Measurements from ENCODE around the gene CHD5.

Gene CHD5

GRCh38 chr1:6130596-6130995 lies 49.5 kb downstream of the CHD5 start:
- no peak for DNase-seq (ENCODE audit: low spot score)

DNA sequence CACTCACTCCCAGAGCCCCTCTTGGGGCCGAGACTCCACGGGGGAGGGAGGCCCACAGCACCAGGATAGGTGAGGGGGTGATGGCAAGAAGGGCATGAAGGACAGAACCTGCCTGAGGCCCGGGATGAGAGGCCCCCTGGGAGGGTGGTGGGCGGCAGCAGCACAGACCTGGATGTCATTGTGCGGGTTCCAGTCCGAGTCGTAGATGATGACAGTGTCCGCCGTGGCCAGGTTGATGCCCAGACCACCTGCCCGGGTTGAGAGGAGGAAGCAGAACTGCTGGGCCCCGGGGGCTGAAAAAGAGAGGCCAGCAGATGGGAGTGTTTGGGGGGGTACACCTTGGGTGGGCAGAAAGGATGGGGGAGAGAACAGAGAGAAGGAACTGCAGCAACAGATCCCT lies 50.1 kb downstream of the CHD5 start:
- no peak for DNase-seq (ENCODE audit: low spot score)

GRCh38 chr1:6129313-6129712 lies 50.8 kb downstream of the CHD5 start:
- no peak for DNase-seq (ENCODE audit: low spot score)

- DNase-seq (ENCODE audit: low spot score): no peak
Observed at GRCh38 chr1:6128276-6129081, 51.6 kb downstream of the CHD5 start.

DNA sequence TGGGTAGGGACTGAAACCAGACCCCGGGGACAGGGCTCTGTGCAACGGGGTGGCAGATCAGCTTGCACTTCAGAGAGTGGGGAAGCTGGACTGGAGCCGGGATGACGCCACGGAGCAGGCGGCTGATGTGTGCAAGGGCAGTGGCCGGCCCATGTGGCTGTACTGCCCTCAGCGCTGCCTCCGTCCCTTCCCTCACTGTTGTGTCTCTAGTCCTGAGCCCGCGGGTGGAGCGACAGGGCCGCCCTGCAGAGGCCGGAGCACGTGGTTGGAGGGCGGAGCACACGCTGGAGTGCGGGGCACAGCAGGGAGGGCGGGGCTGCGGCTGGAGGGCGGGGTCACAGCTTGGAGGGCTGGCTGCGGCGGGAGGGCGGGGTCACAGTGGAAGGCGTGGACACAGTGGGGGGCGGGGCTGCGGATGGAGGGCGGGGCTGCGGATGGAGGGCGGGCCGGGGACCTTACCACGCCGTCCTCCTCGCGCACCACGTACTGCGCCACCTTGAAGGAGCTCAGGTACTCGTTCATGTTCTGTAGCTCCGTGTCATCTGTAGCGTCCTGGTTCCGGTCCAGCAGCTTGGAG lies 52.4 kb downstream of the CHD5 start:
- DNase-seq (ENCODE audit: low spot score): peak; percentile 100

- DNase-seq (ENCODE audit: low spot score): no peak
Observed at GRCh38 chr1:6126521-6127067, 53.5 kb downstream of the CHD5 start.

DNA sequence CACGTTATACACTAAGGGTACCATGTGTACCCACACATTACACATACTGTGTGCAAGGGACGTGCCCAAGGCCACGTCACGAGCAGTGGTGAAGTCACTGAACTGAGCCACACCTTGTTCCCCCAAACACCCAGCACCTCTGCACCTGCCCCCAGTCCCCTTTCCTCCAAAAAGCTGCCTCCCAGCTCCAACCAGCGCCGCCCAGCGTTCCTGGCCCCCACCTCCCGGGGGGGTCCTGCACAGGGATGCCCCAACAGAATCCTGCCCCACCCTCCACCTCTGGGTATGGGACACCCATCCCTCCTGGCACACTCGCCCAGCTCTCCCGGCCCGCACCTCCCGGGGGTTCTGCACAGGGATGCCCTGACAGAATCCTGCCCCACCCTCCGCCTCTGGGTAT lies 54.1 kb downstream of the CHD5 start:
- DNase-seq (ENCODE audit: low spot score): no peak

DNA sequence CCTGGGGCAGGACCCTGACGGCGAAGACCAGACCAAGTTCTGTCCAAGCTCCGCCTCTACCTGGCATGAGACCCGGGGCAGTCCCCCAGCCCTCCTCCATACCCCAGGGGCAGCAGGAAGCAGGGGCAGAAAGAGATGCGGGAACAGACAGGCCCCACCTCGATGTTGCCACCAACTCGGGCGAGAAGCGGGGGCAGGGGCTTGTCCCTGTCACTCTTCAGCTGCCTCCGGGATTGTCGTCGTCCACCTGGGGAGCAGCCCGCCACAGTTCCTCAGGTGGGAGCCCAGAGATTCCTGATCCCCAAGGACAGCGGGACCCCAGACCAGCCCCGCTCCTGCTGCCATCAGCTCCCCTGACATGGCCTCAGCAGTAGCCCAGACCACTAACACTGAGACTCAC lies 54.8 kb downstream of the CHD5 start:
- DNase-seq (ENCODE audit: low spot score): no peak

DNA sequence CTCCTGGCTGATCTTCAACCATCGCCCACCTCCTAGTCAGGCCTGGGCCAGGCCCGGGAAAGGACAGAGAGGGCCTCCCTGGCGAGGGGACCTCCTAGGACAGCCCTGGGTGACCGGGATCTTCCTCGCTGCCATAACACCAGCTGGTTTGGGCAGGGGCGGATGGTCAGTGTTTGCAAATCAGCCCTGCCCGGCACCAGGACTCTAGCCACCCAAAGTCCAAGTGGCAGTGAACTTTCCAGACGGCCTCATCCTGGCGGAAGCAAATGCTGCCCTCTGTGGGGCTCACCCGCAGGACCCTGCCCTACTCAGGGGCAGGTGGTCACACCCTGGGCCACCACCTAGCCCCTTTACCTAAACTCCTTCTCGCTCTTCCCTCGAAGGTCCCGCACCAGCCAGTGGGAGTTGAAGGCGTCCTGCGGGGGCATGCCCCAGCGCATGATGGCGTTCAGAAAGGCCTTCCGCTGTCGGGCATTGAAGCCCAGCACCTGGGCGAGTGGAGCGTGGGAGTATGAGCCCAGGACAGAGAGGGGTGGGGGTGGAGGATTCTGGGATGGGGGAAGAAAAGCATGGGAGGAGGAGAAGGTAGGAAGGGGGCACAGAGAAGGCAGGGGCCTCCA lies 55.3 kb downstream of the CHD5 start:
- no peak for DNase-seq (ENCODE audit: low spot score)

DNA sequence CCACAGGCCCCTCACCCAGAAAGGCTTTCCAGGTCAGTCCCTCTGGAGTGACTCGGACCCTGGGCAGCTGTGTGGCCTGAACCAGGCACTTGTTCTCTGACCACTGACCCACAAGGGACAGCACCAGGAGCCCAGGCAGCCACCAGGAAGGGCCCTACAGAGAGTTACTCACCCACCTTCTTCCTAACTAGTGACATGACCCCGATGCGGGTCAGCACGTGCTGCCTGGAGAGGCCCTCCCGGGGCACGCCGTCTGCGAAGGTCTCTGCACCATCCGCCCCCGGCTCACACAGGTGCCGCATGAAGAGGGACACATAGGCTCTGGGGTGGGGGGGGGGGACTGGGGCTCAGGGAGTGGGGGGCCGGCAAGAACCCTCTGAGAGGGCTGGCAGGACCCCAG lies 55.8 kb downstream of the CHD5 start:
- DNase-seq (ENCODE audit: low spot score): no peak

DNA sequence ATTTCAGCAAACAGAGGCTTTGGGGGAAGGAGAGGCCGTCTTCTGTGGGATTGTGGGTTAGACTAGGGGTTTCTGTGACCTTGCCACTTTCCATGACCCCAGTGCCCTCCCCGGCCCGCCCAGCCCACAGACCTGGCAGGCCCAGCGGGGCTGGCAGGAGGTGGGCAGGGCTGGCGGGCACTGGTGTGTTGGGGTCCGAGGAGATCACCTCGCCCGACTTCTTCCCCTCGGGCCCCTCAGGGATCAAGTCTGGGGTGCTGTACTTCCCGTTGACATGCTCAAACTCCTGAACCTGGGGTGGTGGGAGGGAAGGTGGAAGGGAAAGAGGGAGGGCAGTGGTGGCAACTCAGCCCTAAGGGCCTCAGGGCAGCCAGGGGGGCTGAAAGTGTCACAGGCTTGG lies 56.3 kb downstream of the CHD5 start:
- no peak for DNase-seq (ENCODE audit: low spot score)

DNA sequence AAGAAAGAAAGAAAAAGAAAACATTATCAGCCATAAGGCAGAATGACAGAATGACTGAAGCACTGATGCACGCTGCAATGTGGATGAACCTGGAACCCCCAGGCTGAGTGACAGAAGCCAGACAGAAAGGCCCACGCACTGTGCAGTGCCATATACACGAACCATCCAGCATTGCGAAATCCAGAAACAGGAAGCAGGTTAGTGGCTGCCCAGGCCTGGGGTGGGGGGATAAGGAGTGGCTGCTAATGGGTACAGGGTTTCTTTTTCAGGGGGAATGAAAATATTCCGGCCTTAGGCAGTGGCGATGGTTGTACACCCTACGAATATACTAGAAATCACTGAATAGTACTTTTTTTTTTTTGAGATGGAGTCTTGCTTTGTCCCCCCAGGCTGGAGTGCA lies 57.0 kb downstream of the CHD5 start:
- DNase-seq (ENCODE audit: low spot score): no peak

- DNase-seq (ENCODE audit: low spot score): no peak
Observed at GRCh38 chr1:6121651-6122370, 58.3 kb downstream of the CHD5 start.

- DNase-seq (ENCODE audit: low spot score): no peak
Observed at GRCh38 chr1:6121021-6121421, 59.1 kb downstream of the CHD5 start.

- DNase-seq (ENCODE audit: low spot score): no peak
Observed at GRCh38 chr1:6118415-6118814, 61.7 kb downstream of the CHD5 start.

DNA sequence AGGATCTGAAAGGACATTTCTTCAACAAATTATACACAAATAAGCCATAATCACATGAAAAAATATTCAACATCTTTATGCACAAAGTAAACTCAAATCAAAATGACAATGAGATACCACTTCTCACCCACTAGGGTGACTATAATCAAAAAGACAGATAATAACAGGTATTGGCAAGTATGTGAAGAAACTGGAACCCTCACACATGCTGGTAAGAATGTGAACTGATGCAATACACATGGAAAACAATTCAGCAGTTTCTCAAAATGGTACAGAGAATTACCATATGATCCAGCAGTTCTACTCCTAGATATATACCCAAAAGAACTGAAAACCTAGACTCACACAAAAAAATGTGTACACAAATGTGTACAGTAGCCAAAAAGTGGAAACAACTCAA lies 62.5 kb downstream of the CHD5 start:
- no peak for DNase-seq (ENCODE audit: low spot score)

GRCh38 chr1:6117064-6117463 lies 63.1 kb downstream of the CHD5 start:
- DNase-seq (ENCODE audit: low spot score): no peak

GRCh38 chr1:6116137-6116536 lies 64.0 kb downstream of the CHD5 start:
- DNase-seq (ENCODE audit: low spot score): no peak

- no peak for DNase-seq (ENCODE audit: low spot score)
Observed at GRCh38 chr1:6113745-6114144, 66.4 kb downstream of the CHD5 start.

- no peak for DNase-seq (ENCODE audit: low spot score)
Observed at GRCh38 chr1:6113116-6113515, 67.0 kb downstream of the CHD5 start.

- DNase-seq (ENCODE audit: low spot score): no peak
Observed at GRCh38 chr1:6112690-6113005, 67.5 kb downstream of the CHD5 start.

GRCh38 chr1:6111991-6112689 lies 68.0 kb downstream of the CHD5 start:
- DNase-seq (ENCODE audit: low spot score): no peak
